Measurements from ENCODE around the gene KRT5.

KRT5 gene

DNA sequence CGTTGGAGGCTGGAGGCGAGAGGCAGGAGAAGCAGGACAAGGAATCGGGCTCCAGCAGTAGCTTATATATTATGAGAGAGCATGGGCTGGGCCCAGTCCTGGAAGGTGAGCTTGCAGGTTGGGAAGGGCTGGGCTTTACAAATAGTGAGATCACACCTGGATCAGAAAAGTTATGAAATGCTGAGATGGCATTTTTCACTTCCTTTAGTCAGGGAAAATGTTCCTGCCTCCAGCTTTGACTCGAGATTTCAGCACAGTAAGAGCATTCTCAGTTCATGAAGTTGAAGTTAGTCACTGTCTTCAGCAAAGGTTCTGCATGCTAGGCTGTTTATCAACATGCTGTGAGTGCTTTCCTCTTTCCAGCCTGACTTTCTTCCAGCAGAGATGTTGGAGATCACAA lies 46.4 kb downstream of the KRT5 start, which contains the start of gene KRT6C:
KRT6C (minus strand) TSS at position 38 of the 400 bp plus-strand sequence. CDS start 68 bp downstream, outside the sequence.
- intact Hi-C loops (cut with DNase I), result no loop called here
- DNase-seq, result no peak

DNA sequence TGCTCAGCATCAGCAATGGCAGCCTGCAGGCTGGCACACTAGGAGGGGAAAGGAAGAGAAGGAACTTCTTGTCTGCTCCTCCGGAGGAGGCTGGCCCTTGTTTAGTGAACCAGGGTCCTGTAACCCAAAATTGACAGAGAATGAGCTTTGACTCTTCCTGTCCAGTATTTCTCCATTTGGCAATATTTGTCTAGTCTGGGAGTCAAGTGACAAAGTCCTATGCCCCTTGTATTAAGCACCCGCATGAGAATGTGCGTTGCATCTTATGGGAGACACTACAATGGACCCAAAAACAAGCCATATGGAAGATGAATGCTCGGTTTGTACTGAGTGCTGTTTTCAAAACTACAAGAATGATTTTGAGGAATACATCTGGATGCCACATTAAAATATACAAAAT lies 50.3 kb downstream of the KRT5 start:
- DNase-seq, result no peak
- intact Hi-C loops (cut with DNase I), result no loop called here

DNA sequence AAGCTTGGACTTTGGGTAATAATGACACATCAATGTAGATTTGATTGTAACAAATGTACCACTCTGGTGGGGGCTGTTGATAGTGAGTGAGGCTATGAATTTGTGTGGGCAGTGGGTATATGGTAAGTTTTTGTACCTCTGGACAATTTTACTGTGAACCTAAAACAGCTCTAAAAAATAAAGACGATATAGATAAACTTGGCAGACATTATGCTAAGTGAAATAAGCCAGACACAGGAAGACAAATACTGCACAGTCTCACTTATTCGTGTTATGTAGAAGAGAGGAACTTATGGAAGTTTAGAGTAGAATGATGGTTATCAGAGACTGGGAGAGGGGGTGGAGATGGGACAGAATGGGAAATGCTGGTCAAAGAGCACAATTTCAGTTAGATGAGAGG lies 55.3 kb downstream of the KRT5 start:
- DNase-seq, result no peak
- intact Hi-C loops (cut with DNase I), result no loop called here
